Femur (tissue), 1 donor: ENCODE data around the gene HSP90AB1.

ENCODE experiments used
- DNase-seq: peaks from one replicate; pipeline ENCODE4 v3.0.0-alpha.2; 2017

The HSP90AB1 gene

GRCh38 chr6:44235891-44236516, 10.9 kb upstream of the HSP90AB1 start:
- DNase-seq, result no peak

GRCh38 chr6:44237021-44237812, 9.7 kb upstream of the HSP90AB1 start:
- DNase-seq, result peak; percentile 92

GRCh38 chr6:44237813-44238433, 9.0 kb upstream of the HSP90AB1 start:
- DNase-seq, result peak; percentile 86

- no peak for DNase-seq
Measured at GRCh38 chr6:44238687-44239350, 8.1 kb upstream of the HSP90AB1 start.

GRCh38 chr6:44243345-44243744, 3.6 kb upstream of the HSP90AB1 start:
- no peak for DNase-seq

- peak; percentile 19 for DNase-seq
Measured at GRCh38 chr6:44245391-44245911, 1.4 kb upstream of the HSP90AB1 start.

GRCh38 chr6:44245912-44246662, 814 bp upstream of the HSP90AB1 start:
- DNase-seq, result peak; percentile 93

- peak; percentile 79 for DNase-seq
Measured at GRCh38 chr6:44247338-44248302, 719 bp downstream of the HSP90AB1 start.

- DNase-seq, result no peak
Measured at GRCh38 chr6:44248579-44248978, 1.7 kb downstream of the HSP90AB1 start.

GRCh38 chr6:44249082-44249748, 2.3 kb downstream of the HSP90AB1 start:
- no peak for DNase-seq

GRCh38 chr6:44250067-44250717, 3.3 kb downstream of the HSP90AB1 start:
- no peak for DNase-seq

GRCh38 chr6:44250718-44251123, 3.8 kb downstream of the HSP90AB1 start:
- no peak for DNase-seq

- DNase-seq, result no peak
Measured at GRCh38 chr6:44251576-44252524, 4.9 kb downstream of the HSP90AB1 start.

- no peak for DNase-seq
Measured at GRCh38 chr6:44253307-44254101, 6.6 kb downstream of the HSP90AB1 start.

- DNase-seq, result no peak
Measured at GRCh38 chr6:44254191-44255104, 7.5 kb downstream of the HSP90AB1 start.

GRCh38 chr6:44255105-44255808, 8.4 kb downstream of the HSP90AB1 start:
- no peak for DNase-seq
